KMS-11 (cell line): ENCODE measurements around the gene STK32A.

Experiments used
- H2AFZ ChIP-seq: fragments of 200-600 bp; sonication (generic); 2 replicates; pipeline ENCODE4 v1.6.1; 2016; ENCODE audit warnings: antibody characterized with exemption, mixed run types, low read depth
- H3K27ac ChIP-seq: fragments of 200-600 bp; sonication (generic); 2 replicates; pipeline ENCODE4 v1.6.1; 2016; ENCODE audit warnings: mild to moderate bottlenecking, mixed run types
- H3K27me3 ChIP-seq: fragments of 200-600 bp; sonication (generic); 2 replicates; pipeline ENCODE4 v1.6.1; 2017; ENCODE audit warnings: mild to moderate bottlenecking, low read depth, mixed run types, moderate library complexity; ENCODE audit not compliant: insufficient read depth
- H3K36me3 ChIP-seq: fragments of 200-600 bp; sonication (generic); 2 replicates; pipeline ENCODE4 v1.6.1; 2017; ENCODE audit warnings: mild to moderate bottlenecking, mixed run types; ENCODE audit not compliant: insufficient read depth
- H3K4me1 ChIP-seq: fragments of 200-600 bp; sonication (generic); 2 replicates; pipeline ENCODE4 v1.6.1; 2016; ENCODE audit warnings: mild to moderate bottlenecking, low read depth, mixed run types; ENCODE audit not compliant: poor library complexity, severe bottlenecking
- H3K4me2 ChIP-seq: fragments of 200-600 bp; sonication (generic); 2 replicates; pipeline ENCODE4 v1.7.0; 2016; ENCODE audit warnings: mild to moderate bottlenecking, mixed run types
- H3K4me3 ChIP-seq: fragments of 200-600 bp; sonication (generic); IDR thresholded peaks from 2 replicates; pipeline ENCODE4 v1.6.1; 2017; ENCODE audit warnings: low read depth, low read length, mixed read lengths; ENCODE audit not compliant: insufficient read depth
- H3K79me2 ChIP-seq: fragments of 200-600 bp; sonication (generic); 2 replicates; pipeline ENCODE4 v1.6.1; 2016; ENCODE audit warnings: low read depth, mixed run types; ENCODE audit not compliant: insufficient read depth
- H3K9ac ChIP-seq: fragments of 200-600 bp; sonication (generic); 2 replicates; pipeline ENCODE4 v1.6.1; 2016; ENCODE audit warnings: mild to moderate bottlenecking, mixed run types
- H4K20me1 ChIP-seq: fragments of 200-600 bp; sonication (generic); 2 replicates; pipeline ENCODE4 v1.6.1; 2016; ENCODE audit warnings: mild to moderate bottlenecking, mixed run types; ENCODE audit not compliant: insufficient read depth
- TF ChIP-seq, protein P1 (sequence below): fragments of 200-600 bp; sonication (generic); conservative IDR thresholded peaks from 2 replicates; pipeline ENCODE4 v1.6.1; 2017; ENCODE audit warnings: low read depth, mild to moderate bottlenecking, antibody characterized with exemption, low read length, moderate library complexity, mixed read lengths

The STK32A gene

GRCh38 chr5:147190331-147190730 is 44.5 kb upstream of the STK32A start:
- no peaks in the 10 kb centered on the region for H3K79me2 ChIP-seq
- H3K36me3 ChIP-seq = no peaks in the 10 kb centered on the region
- H3K4me3 ChIP-seq = no peak overlapping the region
- no peaks in the 10 kb centered on the region for H3K4me1 ChIP-seq
- no peak overlapping the region for H2AFZ ChIP-seq
- H3K27ac ChIP-seq = no peak overlapping the region
- no peaks in the 10 kb centered on the region for H3K27me3 ChIP-seq
- H4K20me1 ChIP-seq = no peaks in the 10 kb centered on the region
- no peak overlapping the region for H3K4me2 ChIP-seq
- TF ChIP-seq, protein P1, sequence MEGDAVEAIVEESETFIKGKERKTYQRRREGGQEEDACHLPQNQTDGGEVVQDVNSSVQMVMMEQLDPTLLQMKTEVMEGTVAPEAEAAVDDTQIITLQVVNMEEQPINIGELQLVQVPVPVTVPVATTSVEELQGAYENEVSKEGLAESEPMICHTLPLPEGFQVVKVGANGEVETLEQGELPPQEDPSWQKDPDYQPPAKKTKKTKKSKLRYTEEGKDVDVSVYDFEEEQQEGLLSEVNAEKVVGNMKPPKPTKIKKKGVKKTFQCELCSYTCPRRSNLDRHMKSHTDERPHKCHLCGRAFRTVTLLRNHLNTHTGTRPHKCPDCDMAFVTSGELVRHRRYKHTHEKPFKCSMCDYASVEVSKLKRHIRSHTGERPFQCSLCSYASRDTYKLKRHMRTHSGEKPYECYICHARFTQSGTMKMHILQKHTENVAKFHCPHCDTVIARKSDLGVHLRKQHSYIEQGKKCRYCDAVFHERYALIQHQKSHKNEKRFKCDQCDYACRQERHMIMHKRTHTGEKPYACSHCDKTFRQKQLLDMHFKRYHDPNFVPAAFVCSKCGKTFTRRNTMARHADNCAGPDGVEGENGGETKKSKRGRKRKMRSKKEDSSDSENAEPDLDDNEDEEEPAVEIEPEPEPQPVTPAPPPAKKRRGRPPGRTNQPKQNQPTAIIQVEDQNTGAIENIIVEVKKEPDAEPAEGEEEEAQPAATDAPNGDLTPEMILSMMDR = no peak
- no peak overlapping the region for H3K9ac ChIP-seq

GRCh38 chr5:147193123-147193522 is 41.7 kb upstream of the STK32A start:
- TF ChIP-seq, protein P1 = no peak
- Histone ChIP-seq H3K36me3 (no peaks in the 10 kb centered on the region), H4K20me1 (no peaks in the 10 kb centered on the region), H3K79me2 (no peaks in the 10 kb centered on the region), H3K4me1 (no peaks in the 10 kb centered on the region), H3K4me3 (no peak overlapping the region), H2AFZ (no peak overlapping the region), H3K9ac (no peak overlapping the region), H3K4me2 (no peak overlapping the region), H3K27ac (no peak overlapping the region), H3K27me3 (no peaks in the 10 kb centered on the region)

- Histone ChIP-seq H3K27ac (no peak overlapping the region), H3K4me3 (no peak overlapping the region), H4K20me1 (no peaks in the 10 kb centered on the region), H3K9ac (no peak overlapping the region), H3K4me1 (no peaks in the 10 kb centered on the region), H3K4me2 (no peak overlapping the region), H2AFZ (no peak overlapping the region), H3K27me3 (no peaks in the 10 kb centered on the region), H3K36me3 (no peaks in the 10 kb centered on the region), H3K79me2 (no peaks in the 10 kb centered on the region)
- TF ChIP-seq, protein P1 = no peak
Observed at GRCh38 chr5:147200004-147200403, 34.8 kb upstream of the STK32A start.

DNA sequence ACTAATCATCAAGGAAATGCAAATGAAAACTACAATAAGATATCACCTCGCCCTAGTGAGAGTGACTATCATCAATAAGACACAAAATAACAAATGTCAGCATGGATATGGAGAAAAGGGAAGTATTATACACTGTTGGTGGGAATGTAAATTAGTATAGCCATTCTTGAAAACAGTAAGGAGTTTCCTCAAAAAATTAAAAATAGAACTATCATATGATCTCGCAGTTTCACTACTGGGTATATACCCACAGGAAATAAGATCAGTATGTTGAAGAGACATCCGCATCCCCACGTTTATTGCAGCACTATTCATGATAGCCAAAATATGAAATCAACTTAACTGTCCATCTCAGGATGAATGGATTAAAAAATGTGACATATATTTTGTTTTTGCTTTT is 31.6 kb upstream of the STK32A start:
- H3K9ac ChIP-seq = no peak overlapping the region
- H3K4me3 ChIP-seq = no peak overlapping the region
- H3K79me2 ChIP-seq = no peaks in the 10 kb centered on the region
- no peaks in the 10 kb centered on the region for H3K36me3 ChIP-seq
- H3K4me1 ChIP-seq = no peaks in the 10 kb centered on the region
- no peak overlapping the region for H3K4me2 ChIP-seq
- H3K27me3 ChIP-seq = no peaks in the 10 kb centered on the region
- no peak overlapping the region for H3K27ac ChIP-seq
- TF ChIP-seq, protein P1 = no peak
- H2AFZ ChIP-seq = no peak overlapping the region
- no peaks in the 10 kb centered on the region for H4K20me1 ChIP-seq
